ENCODE data around the gene FBXW5.

DNA sequence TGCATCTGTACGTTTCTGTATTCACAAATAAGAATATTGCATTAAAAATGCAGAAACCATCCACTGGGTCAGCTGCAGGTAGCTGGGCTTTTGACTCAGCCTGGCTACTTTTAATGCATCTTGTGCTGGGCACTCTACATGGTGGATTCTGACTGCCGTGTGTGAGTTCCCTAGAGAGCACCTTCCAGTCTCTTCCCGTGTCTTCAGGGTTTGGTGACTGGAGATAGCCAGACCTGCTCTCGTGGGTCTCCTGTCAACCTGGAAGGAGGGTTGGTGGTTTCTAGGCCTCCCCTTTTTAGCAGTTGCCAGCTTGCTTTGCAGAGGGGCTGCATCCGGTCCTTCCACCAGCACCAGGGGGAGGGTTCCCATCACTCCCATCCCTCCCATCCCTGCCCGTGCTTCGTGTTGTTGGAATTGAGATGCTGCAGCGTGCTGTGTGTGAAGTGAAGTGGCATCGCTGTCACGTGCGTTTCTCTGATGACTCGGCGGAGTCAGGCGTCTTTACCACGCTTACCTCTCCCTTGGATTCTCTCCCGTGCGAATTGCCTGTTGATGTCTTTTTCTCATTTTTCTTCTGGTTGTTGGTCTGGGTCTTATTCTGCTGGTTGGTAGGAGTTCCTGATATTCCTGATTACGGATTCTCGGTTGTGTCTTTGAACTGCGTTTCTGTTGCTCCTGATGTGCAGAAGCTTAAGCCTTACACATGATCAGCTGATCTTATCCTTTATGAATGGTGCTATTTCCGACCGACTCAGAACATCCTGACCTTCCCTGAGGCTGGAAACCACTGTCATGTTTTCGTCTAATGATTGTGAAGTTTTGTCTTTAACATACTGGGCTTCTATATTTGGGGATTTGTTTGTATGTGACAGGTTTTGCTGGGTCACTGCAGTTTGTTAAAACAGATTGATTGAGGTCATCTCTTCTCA lies 16.9 kb downstream of the FBXW5 start:
- no peak for TF ChIP-seq EZH2phosphoT487 (IDR thresholded peaks at IDR 0.05; ENCODE audit: insufficient read depth, low read depth)
- no peak for TF ChIP-seq EZH2 (IDR thresholded peaks at IDR 0.05; ENCODE audit: insufficient read depth, poor library complexity, severe bottlenecking)

Measured in GM23248 (cell line).